AG09309 (cell line): Measurements from ENCODE around the gene TMEM132D.

ENCODE experiments used
- DNase-seq: peaks from one replicate; pipeline ENCODE4 v3.0.0-alpha.2; 2010; ENCODE audit warnings: low read depth
- H3K4me3 ChIP-seq: 2 replicates; pipeline ENCODE4 v1.5.1; 2011; ENCODE audit warnings: mild to moderate bottlenecking, low read depth, low read length, moderate library complexity; ENCODE audit not compliant: control insufficient read depth
- CTCF ChIP-seq: IDR thresholded peaks from 2 replicates; pipeline ENCODE4 v1.5.1; 2011; ENCODE audit warnings: mild to moderate bottlenecking, low read depth, low read length, inconsistent platforms; ENCODE audit not compliant: insufficient read depth, control insufficient read depth; ENCODE audit errors: missing control alignments

TMEM132D gene

GRCh38 chr12:129571901-129572494 lies 331.8 kb downstream of the TMEM132D start:
- DNase-seq, result no peak
- TF ChIP-seq CTCF, result no peak

GRCh38 chr12:129570796-129571400 lies 332.9 kb downstream of the TMEM132D start:
- H3K4me3 ChIP-seq, result no peak overlapping the region
- no peak for DNase-seq
- TF ChIP-seq CTCF, result no peak

More at GRCh38 chr12:129571901-129572494, 331.8 kb downstream of the TMEM132D start:
- no peak overlapping the region for H3K4me3 ChIP-seq

- H3K4me3 ChIP-seq, result no peak overlapping the region
- no peak for DNase-seq
- TF ChIP-seq CTCF, result no peak
These were observed 337.0 kb downstream of the TMEM132D start for GRCh38 chr12:129566800-129567199.

- no peak for DNase-seq
- H3K4me3 ChIP-seq, result no peak overlapping the region
- no peak for TF ChIP-seq CTCF
These were observed 339.1 kb downstream of the TMEM132D start for GRCh38 chr12:129564768-129565167.

GRCh38 chr12:129563266-129563665 lies 340.6 kb downstream of the TMEM132D start:
- TF ChIP-seq CTCF, result no peak
- H3K4me3 ChIP-seq, result no peak overlapping the region
- DNase-seq, result no peak

- no peak overlapping the region for H3K4me3 ChIP-seq
- no peak for DNase-seq
- no peak for TF ChIP-seq CTCF
These were observed 342.5 kb downstream of the TMEM132D start for GRCh38 chr12:129561304-129561703.
